Activated CD8-positive, alpha-beta T cell treated with anti-CD3 and anti-CD28 coated beads, Interleukin-2, amount 10 ng/mL, durations not matched to agents 7 days and 5 days (primary cell): ENCODE data around the gene MSH2. TPM values are rescaled to one million over a fixed set of nuclear protein-coding genes. Genes with fewer than 3 reads are reported as not detected.
A peak's percentile ranks its signal among the peaks of the same experiment; 100 is the strongest.

Source experiments
- ATAC-seq: fragments of 150-1000 bp; cut with Tn5 transposase; one replicate; pipeline ENCODE4 v1.10.0; 2021; ENCODE audit warnings: moderate library complexity
- CTCF ChIA-PET: fragments of 350-600 bp; sonication (Branson Sonifier 250); formaldehyde crosslinking; loops from one replicate; lab custom pipeline; 2021; ENCODE audit warnings: antibody characterized with exemption; lab: Charles Lee
- POLR2A ChIA-PET: fragments of 350-600 bp; sonication (Branson Sonifier 250); formaldehyde crosslinking; loops from one replicate; lab custom pipeline; 2021; ENCODE audit warnings: antibody characterized with exemption; lab: Charles Lee
- DNase-seq: peaks from one replicate; pipeline ENCODE4 v3.0.0-alpha.2; 2020
- H3K27ac Mint-ChIP-seq: one replicate; pipeline ENCODE4 v1.8.0; 2021; ENCODE audit warnings: mild to moderate bottlenecking, mixed read lengths
- H3K27me3 Mint-ChIP-seq: one replicate; pipeline ENCODE4 v1.8.0; 2021; ENCODE audit warnings: low read depth, mixed read lengths
- H3K36me3 Mint-ChIP-seq: one replicate; pipeline ENCODE4 v1.8.0; 2021; ENCODE audit warnings: low read depth, mixed read lengths
- H3K4me1 Mint-ChIP-seq: one replicate; pipeline ENCODE4 v1.8.0; 2021; ENCODE audit warnings: low read depth, mixed read lengths
- H3K4me3 Mint-ChIP-seq: one replicate; pipeline ENCODE4 v1.8.0; 2021; ENCODE audit warnings: mild to moderate bottlenecking, mixed read lengths
- H3K9me3 Mint-ChIP-seq: one replicate; pipeline ENCODE4 v1.8.0; 2022; ENCODE audit warnings: mixed read lengths; ENCODE audit not compliant: insufficient read depth
- total RNA-seq, 2 experiments: library from RNA; stranded (reverse); gene quantifications; one replicate each; pipeline ENCODE4 v1.2.3, GENCODE V29; 2021

Gene MSH2
- total RNA-seq, 2 experiments from 2014 or later: 52.5 to 59.3 TPM

GRCh38 chr2:47485177-47485576 is 82.2 kb downstream of the MSH2 start:
- H3K36me3 Mint-ChIP-seq: peaks cover 52% of the 10 kb centered on the region
- ChIA-PET POLR2A (interaction anchor here (1.2 to 2.0 kb wide), 2 partner anchors 36 to 83 kb away, joined by 3 to 11 read pairs; no protein-coding TSS in a partner anchor), CTCF (no interaction called here)
- H3K4me1 Mint-ChIP-seq: peaks cover 21% of the 10 kb centered on the region
- no peaks in the 10 kb centered on the region for H3K27me3 Mint-ChIP-seq
- no peak overlapping the region for H3K27ac Mint-ChIP-seq
- DNase-seq (no peak), ATAC-seq (no peak)
- no peaks in the 10 kb centered on the region for H3K9me3 Mint-ChIP-seq
- no peak overlapping the region for H3K4me3 Mint-ChIP-seq

- Mint-ChIP-seq H3K4me3 (no peak overlapping the region), H3K27me3 (no peaks in the 10 kb centered on the region), H3K27ac (no peak overlapping the region), H3K9me3 (no peaks in the 10 kb centered on the region), H3K4me1 (peaks cover 21% of the 10 kb centered on the region), H3K36me3 (peaks cover 48% of the 10 kb centered on the region)
- CTCF ChIA-PET: interaction anchor here (0.7 to 1.7 kb wide), 3 partner anchors 35 to 282 kb away, joined by 3 to 10 read pairs (median 8); no protein-coding TSS in a partner anchor
- ATAC-seq (no peak), DNase-seq (no peak)
- POLR2A ChIA-PET: interaction anchor here (1.2 to 2.0 kb wide), 2 partner anchors 35 to 83 kb away, joined by 3 to 11 read pairs; no protein-coding TSS in a partner anchor
Observed at GRCh38 chr2:47485751-47486300, 82.9 kb downstream of the MSH2 start.

- H3K36me3 Mint-ChIP-seq: peaks cover 41% of the 10 kb centered on the region
- H3K4me1 Mint-ChIP-seq: peaks cover 21% of the 10 kb centered on the region
- DNase-seq (peak; percentile 47), ATAC-seq (peak; percentile 79)
- H3K27me3 Mint-ChIP-seq: no peaks in the 10 kb centered on the region
- peak overlapping the region; percentile 77 for H3K27ac Mint-ChIP-seq
- H3K4me3 Mint-ChIP-seq: no peak overlapping the region
- ChIA-PET CTCF (interaction anchor here (0.8 to 1.7 kb wide), 5 partner anchors 24 to 280 kb away, joined by 3 to 10 read pairs (median 3); no protein-coding TSS in a partner anchor), POLR2A (interaction anchor here (0.8 to 2.0 kb wide), 2 partner anchors 12 to 34 kb away, joined by 3 to 11 read pairs; no protein-coding TSS in a partner anchor)
- no peaks in the 10 kb centered on the region for H3K9me3 Mint-ChIP-seq
Observed at GRCh38 chr2:47486841-47487497, 84.0 kb downstream of the MSH2 start.

- ChIA-PET CTCF (interaction anchor here (1.1 kb wide), 2 partner anchors 23 to 152 kb away, joined by 3 read pairs; no protein-coding TSS in a partner anchor), POLR2A (interaction anchor here (0.8 kb wide), 1 partner anchor 11 kb away, joined by 3 read pairs; no protein-coding TSS in a partner anchor)
- no peak overlapping the region for H3K4me3 Mint-ChIP-seq
- DNase-seq: no peak
- no peaks in the 10 kb centered on the region for H3K9me3 Mint-ChIP-seq
- peaks cover 21% of the 10 kb centered on the region for H3K4me1 Mint-ChIP-seq
- peaks cover 37% of the 10 kb centered on the region for H3K36me3 Mint-ChIP-seq
- peak overlapping the region; percentile 77 for H3K27ac Mint-ChIP-seq
- no peaks in the 10 kb centered on the region for H3K27me3 Mint-ChIP-seq
- no peak for ATAC-seq
Observed at GRCh38 chr2:47487498-47487875, 84.5 kb downstream of the MSH2 start.

- ATAC-seq: no peak
- H3K4me3 Mint-ChIP-seq: no peak overlapping the region
- no peaks in the 10 kb centered on the region for H3K9me3 Mint-ChIP-seq
- peaks cover 28% of the 10 kb centered on the region for H3K36me3 Mint-ChIP-seq
- peaks cover 21% of the 10 kb centered on the region for H3K4me1 Mint-ChIP-seq
- peak overlapping the region; percentile 40 for H3K27ac Mint-ChIP-seq
- ChIA-PET POLR2A (interaction anchor here (1.5 kb wide), 1 partner anchor 12 kb away, joined by 4 read pairs; no protein-coding TSS in a partner anchor), CTCF (no interaction called here)
- no peak for DNase-seq
- H3K27me3 Mint-ChIP-seq: no peaks in the 10 kb centered on the region
Observed at GRCh38 chr2:47488870-47489584, 86.1 kb downstream of the MSH2 start.

GRCh38 chr2:47490406-47490805 is 87.5 kb downstream of the MSH2 start:
- DNase-seq: no peak
- Mint-ChIP-seq H3K9me3 (no peaks in the 10 kb centered on the region), H3K36me3 (peaks cover 17% of the 10 kb centered on the region), H3K4me3 (no peak overlapping the region), H3K4me1 (peaks cover 17% of the 10 kb centered on the region), H3K27ac (no peak overlapping the region), H3K27me3 (no peaks in the 10 kb centered on the region)
- ATAC-seq: no peak
- CTCF ChIA-PET: no interaction called here
- POLR2A ChIA-PET: interaction anchor here (1.5 kb wide), 1 partner anchor 11 kb away, joined by 4 read pairs; no protein-coding TSS in a partner anchor

- DNase-seq: no peak
- no peaks in the 10 kb centered on the region for H3K4me1 Mint-ChIP-seq
- H3K4me3 Mint-ChIP-seq: no peak overlapping the region
- ATAC-seq: no peak
- peaks cover 5% of the 10 kb centered on the region for H3K36me3 Mint-ChIP-seq
- H3K27ac Mint-ChIP-seq: no peak overlapping the region
- H3K27me3 Mint-ChIP-seq: no peaks in the 10 kb centered on the region
- POLR2A ChIA-PET: no interaction called here
- H3K9me3 Mint-ChIP-seq: peaks cover 6% of the 10 kb centered on the region
- CTCF ChIA-PET: no interaction called here
Observed at GRCh38 chr2:47493317-47494035, 90.5 kb downstream of the MSH2 start.

GRCh38 chr2:47494267-47495130 is 91.5 kb downstream of the MSH2 start:
- H3K4me3 Mint-ChIP-seq: no peak overlapping the region
- CTCF ChIA-PET: no interaction called here
- ATAC-seq: no peak
- POLR2A ChIA-PET: no interaction called here
- H3K27ac Mint-ChIP-seq: no peak overlapping the region
- H3K9me3 Mint-ChIP-seq: peaks cover 11% of the 10 kb centered on the region
- peaks cover 8% of the 10 kb centered on the region for H3K36me3 Mint-ChIP-seq
- no peak for DNase-seq
- H3K4me1 Mint-ChIP-seq: no peaks in the 10 kb centered on the region
- no peaks in the 10 kb centered on the region for H3K27me3 Mint-ChIP-seq

GRCh38 chr2:47497843-47498460 is 95.0 kb downstream of the MSH2 start:
- ChIA-PET CTCF (no interaction called here), POLR2A (no interaction called here)
- Mint-ChIP-seq H3K4me1 (peaks cover 20% of the 10 kb centered on the region), H3K27me3 (no peaks in the 10 kb centered on the region), H3K36me3 (peaks cover 25% of the 10 kb centered on the region), H3K9me3 (peaks cover 18% of the 10 kb centered on the region), H3K4me3 (no peak overlapping the region), H3K27ac (no peak overlapping the region)
- no peak for ATAC-seq
- DNase-seq: no peak

GRCh38 chr2:47499093-47499492 is 96.1 kb downstream of the MSH2 start:
- H3K36me3 Mint-ChIP-seq: peaks cover 25% of the 10 kb centered on the region
- H3K4me3 Mint-ChIP-seq: no peak overlapping the region
- H3K27me3 Mint-ChIP-seq: no peaks in the 10 kb centered on the region
- DNase-seq (no peak), ATAC-seq (no peak)
- POLR2A ChIA-PET: interaction anchor here (0.5 kb wide), 1 partner anchor 12 kb away, joined by 3 read pairs; no protein-coding TSS in a partner anchor
- peaks cover 18% of the 10 kb centered on the region for H3K9me3 Mint-ChIP-seq
- CTCF ChIA-PET: no interaction called here
- H3K4me1 Mint-ChIP-seq: peaks cover 20% of the 10 kb centered on the region
- no peak overlapping the region for H3K27ac Mint-ChIP-seq
